Activated gamma-delta T cell treated with anti-CD3 and anti-CD28 coated beads, Interleukin-2, amount 50 U/mL, for 16 hours (primary cell): ENCODE measurements around the gene KRT23.
A peak's percentile ranks its signal among the peaks of the same experiment; 100 is the strongest.

Experiments used
- DNase-seq: peaks from one replicate; pipeline ENCODE4 v3.0.0-alpha.2; 2020; ENCODE audit warnings: low read depth

Gene KRT23

GRCh38 chr17:40909351-40909750 lies 28.1 kb downstream of the KRT23 start:
- DNase-seq: peak; percentile 42

- DNase-seq: no peak
Measured at GRCh38 chr17:40906613-40907012, 30.8 kb downstream of the KRT23 start.

- no peak for DNase-seq
Measured at GRCh38 chr17:40905370-40905769, 32.1 kb downstream of the KRT23 start.

DNA sequence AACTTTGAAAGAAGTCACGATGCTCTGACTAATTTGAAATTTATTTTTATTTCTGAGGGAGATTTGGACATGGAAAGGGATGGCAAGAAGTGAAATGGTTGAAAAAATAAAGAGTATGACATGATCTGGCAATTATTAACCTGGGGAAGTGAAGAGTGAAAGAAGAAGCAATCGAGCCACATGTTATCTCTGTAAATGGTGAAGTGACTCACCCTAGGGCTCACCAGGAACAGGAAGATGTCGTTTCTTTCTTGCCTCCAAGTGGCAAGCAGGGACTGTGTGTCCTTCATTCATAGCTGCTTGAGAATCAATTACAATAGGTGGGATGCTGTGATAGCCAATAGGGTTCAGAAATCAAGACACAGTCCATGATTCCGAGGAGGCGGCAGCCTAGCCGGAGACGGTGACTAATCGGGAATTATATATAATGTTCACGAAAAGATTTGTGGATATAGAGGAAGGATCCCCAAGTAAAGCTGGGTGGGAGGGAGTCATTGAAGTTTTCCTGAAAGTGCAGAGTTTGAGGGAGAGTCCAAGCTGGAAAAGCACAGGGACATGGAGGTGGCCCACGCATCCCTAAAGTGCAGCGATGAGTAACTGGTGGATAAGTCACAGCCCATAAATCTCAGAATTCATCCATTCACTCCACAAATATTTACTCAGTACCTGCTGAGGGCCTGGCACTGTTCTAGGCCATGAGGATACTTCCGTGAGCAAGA lies 34.2 kb downstream of the KRT23 start:
- DNase-seq: no peak

GRCh38 chr17:40902498-40902897 lies 34.9 kb downstream of the KRT23 start:
- no peak for DNase-seq

DNA sequence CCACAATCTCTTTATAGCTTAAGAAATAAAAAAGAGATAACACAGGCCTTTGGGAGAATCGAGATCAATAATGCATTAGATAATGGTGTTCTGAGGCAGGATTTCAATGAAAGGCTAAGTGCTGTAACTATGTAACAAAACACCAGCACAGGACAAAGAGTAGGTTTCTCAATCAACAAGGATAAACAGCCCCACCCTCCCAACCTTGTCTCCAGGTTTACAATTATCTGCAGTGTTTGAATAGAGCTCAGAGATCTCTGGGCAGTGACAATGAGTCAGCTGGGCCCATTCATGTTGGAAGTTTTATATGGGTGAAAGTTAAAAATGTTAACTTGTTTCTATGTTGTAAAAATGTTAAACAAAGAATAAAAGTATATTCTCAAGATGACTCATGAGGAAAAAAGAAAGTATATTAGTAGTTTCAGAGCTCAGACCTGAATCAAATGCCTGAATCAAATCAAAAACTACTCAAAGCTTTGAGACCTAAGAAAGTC lies 35.4 kb downstream of the KRT23 start:
- DNase-seq: no peak

DNA sequence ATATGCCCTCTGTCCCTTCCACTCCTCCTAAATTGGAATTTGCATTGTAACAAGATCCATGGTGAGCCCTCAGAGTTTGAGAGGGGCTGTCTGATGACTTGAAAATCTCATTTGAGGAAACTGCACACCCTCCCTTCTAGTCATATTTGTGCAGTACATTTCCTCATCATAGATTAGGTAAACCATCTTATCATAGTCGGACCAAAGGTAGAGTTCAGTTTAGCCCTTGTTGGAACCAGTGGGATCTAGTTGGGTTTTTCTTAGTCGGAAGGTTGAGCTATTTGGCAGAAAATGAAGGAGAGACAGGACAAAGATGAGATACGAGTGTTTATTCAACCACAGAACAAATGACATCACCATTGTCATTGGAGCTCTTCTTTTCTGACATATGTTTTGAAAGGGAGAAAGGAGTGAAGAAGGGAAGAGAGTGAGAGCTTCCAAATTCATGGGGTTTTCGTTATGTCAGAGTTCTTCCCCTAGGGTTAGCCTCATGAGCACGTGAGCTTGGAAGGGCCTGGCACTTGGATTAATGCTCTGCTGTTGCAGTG lies 36.6 kb downstream of the KRT23 start:
- DNase-seq: no peak

GRCh38 chr17:40896916-40897455 lies 40.5 kb downstream of the KRT23 start:
- no peak for DNase-seq

DNA sequence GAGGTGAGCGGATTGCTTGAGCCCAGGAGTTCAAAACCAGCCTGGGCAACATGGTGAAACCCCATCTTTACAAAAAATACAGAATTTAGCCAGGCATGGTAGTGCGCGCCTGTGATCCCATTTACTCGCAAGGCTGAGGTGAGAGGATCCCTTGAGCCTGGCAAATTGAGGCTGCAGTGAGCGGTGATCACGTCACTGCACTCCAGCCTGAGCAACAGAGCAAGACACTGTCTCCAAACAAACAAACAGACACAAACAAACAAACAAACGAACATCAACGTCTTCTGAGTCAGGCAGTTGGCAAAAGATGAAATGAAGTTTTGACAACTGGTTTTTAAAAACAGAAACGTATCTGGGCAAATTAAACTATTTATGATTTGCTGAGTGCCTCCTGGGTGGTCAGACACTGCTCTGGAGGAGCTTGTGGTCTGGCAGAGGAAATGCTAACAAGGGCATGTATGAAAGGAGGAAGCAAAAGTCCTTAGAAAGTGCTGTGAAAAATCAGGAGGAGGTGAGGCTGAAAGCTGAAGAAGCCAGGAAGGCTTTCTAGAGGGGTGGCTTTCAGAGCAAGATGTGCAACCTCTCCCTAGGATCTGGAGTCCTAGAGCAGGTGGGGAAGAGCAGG lies 42.2 kb downstream of the KRT23 start:
- DNase-seq: no peak

GRCh38 chr17:40888196-40888720 lies 49.2 kb downstream of the KRT23 start:
- DNase-seq: no peak

GRCh38 chr17:40886090-40886489 lies 51.4 kb downstream of the KRT23 start:
- DNase-seq: no peak

GRCh38 chr17:40884708-40885512 lies 52.5 kb downstream of the KRT23 start, which contains the start of gene KRT20:
Gene KRT20 (minus strand): TSS chr17:40885242. CDS start chr17:40885185, 57 bp downstream.
- no peak for DNase-seq

GRCh38 chr17:40883626-40884334 lies 53.7 kb downstream of the KRT23 start:
- DNase-seq: no peak

DNA sequence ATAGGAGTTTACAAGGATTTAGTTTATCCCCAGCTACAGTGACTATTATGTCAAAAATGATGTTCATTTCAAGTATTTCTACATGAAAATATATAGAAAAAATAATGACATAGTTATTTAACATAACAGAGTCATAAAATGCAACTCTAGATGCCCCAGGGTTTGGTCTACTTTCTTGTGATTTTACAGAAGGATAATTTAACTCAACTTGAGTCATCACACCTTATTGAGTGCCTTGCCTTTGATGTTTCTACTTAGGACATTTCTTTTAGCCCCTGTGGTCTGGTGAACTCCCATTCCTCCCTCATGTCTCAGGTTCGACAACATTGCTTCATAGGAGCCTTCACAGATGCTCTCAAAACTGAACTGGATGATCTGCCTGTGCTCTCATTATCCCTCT lies 54.4 kb downstream of the KRT23 start:
- DNase-seq: no peak

DNA sequence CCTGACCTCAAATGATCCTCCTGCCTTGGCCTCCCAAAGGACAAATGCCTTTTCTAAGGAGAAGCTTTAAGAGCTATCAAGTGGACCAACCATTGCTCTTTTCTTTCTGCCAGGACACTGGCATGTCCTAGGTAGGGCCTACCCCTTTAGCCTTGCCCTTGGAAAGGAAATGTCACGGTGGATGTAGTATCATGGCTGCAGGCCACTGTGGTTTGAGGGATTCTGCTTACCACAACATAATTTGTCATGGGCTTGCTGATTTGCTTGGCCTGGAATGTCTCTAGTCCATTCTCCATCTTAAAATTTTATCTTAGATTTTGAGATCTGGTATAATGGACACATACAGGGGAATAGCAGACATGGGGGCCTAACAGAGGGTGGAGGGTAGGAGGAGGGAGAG lies 58.4 kb downstream of the KRT23 start:
- DNase-seq: no peak

DNA sequence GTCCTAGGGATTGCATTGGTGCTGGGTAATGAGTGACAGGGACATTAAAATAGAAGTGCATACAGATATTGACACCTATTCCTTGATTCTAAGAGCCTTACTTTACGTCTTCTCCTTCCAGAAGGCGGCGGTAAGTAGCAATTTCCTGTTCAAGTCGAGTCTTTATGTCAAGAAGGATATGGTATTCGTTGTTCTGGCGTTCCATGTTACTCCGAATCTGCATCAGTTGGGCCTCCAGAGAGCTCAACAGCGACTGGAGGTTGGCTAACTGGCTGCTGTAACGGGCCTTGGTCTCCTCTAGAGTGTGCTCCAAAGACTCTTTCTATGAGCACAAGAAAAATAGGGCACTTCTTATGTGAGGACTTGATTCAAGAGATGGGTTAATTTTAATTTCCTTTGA lies 59.4 kb downstream of the KRT23 start:
- DNase-seq: no peak

GRCh38 chr17:40873801-40874200 lies 63.6 kb downstream of the KRT23 start:
- DNase-seq: no peak

GRCh38 chr17:40873255-40873654 lies 64.2 kb downstream of the KRT23 start:
- DNase-seq: no peak
